ENCODE data around the gene CSNK1E. TPM values are rescaled to one million over a fixed set of nuclear protein-coding genes. Genes with fewer than 3 reads are reported as not detected.

CSNK1E gene
- total and polyA plus RNA-seq, 9 of the 15 experiments (the other 6 are each of a cell fraction or from before 2014, with no cell fraction given) = 2.7 to 70.0 (median 41.3) TPM

DNA sequence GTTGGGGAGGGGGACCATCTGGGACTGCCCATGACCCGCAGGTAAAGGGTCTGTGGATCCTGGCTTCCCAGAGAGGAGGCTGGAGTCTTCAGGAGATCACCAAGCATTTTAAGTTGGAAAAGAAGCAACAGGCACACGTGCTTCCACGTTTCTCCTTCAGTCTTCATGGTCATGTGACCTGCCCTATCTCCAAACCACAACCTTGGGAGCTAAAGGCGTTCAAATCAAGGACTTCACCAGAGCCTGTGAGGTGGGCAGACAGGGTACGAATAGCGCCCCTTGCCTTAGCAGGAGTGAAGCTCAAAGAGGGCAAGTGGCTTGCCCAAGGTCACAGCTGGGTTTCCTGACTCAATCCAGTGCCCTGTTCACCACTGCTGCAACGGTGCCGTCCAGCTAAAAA lies 51.1 kb downstream of the CSNK1E start (continued):
- TF ChIP-seq ZZZ3 (IDR thresholded peaks at IDR 0.05) (no peak), U2AF1 (optimal IDR thresholded peaks at IDR 0.05; ENCODE audit: low read depth, low read length) (no peak), ESRRA (IDR thresholded peaks at IDR 0.05; ENCODE audit: borderline replicate concordance, low read depth) (peak; percentile 93), TEAD4 (IDR thresholded peaks at IDR 0.05; ENCODE audit: low read length) (peak; percentile 14; the same call in 1 of the 2 replicates), TEAD4 (CRISPR knock-in tag; IDR thresholded peaks at IDR 0.05; ENCODE audit: borderline replicate concordance) (no peak), CBX3 (IDR thresholded peaks at IDR 0.05; ENCODE audit: borderline replicate concordance in 1 of 2, low read length in 2 of 2) (peak in 1 of 2 experiments; percentile 59; a peak in 1 of 3 replicates), MCM7 (IDR thresholded peaks at IDR 0.05) (no peak), FOXP1 (CRISPR knock-in tag; IDR thresholded peaks at IDR 0.05) (no peak), PCBP2 (IDR thresholded peaks at IDR 0.05; ENCODE audit: low read depth, low read length, poor library complexity, severe bottlenecking) (no peak), TBP (optimal IDR thresholded peaks at IDR 0.05; ENCODE audit: low read depth, low read length) (no peak), FOXK2 (conservative IDR thresholded peaks at IDR 0.05 in 1 of 2, IDR thresholded peaks at IDR 0.05 in 1 of 2; ENCODE audit: low read depth in 2 of 2) (peak; percentile 48 to 85; a peak in 2 of 4 replicates), ZBED1 (IDR thresholded peaks at IDR 0.05) (no peak), MTA3 (IDR thresholded peaks at IDR 0.05; ENCODE audit: borderline replicate concordance) (no peak), HLTF (IDR thresholded peaks at IDR 0.05) (no peak), ZNF121 (CRISPR knock-in tag; conservative IDR thresholded peaks at IDR 0.05) (no peak)
- TF ChIP-seq, protein P1, sequence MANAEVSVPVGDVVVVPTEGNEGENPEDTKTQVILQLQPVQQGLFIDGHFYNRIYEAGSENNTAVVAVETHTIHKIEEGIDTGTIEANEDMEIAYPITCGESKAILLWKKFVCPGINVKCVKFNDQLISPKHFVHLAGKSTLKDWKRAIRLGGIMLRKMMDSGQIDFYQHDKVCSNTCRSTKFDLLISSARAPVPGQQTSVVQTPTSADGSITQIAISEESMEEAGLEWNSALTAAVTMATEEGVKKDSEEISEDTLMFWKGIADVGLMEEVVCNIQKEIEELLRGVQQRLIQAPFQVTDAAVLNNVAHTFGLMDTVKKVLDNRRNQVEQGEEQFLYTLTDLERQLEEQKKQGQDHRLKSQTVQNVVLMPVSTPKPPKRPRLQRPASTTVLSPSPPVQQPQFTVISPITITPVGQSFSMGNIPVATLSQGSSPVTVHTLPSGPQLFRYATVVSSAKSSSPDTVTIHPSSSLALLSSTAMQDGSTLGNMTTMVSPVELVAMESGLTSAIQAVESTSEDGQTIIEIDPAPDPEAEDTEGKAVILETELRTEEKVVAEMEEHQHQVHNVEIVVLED (CRISPR knock-in tag; IDR thresholded peaks at IDR 0.05) = no peak
- TF ChIP-seq, protein P2, sequence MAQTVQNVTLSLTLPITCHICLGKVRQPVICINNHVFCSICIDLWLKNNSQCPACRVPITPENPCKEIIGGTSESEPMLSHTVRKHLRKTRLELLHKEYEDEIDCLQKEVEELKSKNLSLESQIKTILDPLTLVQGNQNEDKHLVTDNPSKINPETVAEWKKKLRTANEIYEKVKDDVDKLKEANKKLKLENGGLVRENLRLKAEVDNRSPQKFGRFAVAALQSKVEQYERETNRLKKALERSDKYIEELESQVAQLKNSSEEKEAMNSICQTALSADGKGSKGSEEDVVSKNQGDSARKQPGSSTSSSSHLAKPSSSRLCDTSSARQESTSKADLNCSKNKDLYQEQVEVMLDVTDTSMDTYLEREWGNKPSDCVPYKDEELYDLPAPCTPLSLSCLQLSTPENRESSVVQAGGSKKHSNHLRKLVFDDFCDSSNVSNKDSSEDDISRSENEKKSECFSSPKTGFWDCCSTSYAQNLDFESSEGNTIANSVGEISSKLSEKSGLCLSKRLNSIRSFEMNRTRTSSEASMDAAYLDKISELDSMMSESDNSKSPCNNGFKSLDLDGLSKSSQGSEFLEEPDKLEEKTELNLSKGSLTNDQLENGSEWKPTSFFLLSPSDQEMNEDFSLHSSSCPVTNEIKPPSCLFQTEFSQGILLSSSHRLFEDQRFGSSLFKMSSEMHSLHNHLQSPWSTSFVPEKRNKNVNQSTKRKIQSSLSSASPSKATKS (CRISPR knock-in tag; IDR thresholded peaks at IDR 0.05) = no peak
- TF ChIP-seq, protein P3, sequence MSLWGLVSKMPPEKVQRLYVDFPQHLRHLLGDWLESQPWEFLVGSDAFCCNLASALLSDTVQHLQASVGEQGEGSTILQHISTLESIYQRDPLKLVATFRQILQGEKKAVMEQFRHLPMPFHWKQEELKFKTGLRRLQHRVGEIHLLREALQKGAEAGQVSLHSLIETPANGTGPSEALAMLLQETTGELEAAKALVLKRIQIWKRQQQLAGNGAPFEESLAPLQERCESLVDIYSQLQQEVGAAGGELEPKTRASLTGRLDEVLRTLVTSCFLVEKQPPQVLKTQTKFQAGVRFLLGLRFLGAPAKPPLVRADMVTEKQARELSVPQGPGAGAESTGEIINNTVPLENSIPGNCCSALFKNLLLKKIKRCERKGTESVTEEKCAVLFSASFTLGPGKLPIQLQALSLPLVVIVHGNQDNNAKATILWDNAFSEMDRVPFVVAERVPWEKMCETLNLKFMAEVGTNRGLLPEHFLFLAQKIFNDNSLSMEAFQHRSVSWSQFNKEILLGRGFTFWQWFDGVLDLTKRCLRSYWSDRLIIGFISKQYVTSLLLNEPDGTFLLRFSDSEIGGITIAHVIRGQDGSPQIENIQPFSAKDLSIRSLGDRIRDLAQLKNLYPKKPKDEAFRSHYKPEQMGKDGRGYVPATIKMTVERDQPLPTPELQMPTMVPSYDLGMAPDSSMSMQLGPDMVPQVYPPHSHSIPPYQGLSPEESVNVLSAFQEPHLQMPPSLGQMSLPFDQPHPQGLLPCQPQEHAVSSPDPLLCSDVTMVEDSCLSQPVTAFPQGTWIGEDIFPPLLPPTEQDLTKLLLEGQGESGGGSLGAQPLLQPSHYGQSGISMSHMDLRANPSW (CRISPR knock-in tag; IDR thresholded peaks at IDR 0.05) = no peak
